Measurements from ENCODE around the gene PRC1. TPM values are rescaled to one million over a fixed set of nuclear protein-coding genes. Genes with fewer than 3 reads are reported as not detected.

Gene PRC1
- total and polyA plus RNA-seq, 2 of the 13 experiments (the other 11 are each of a cell fraction or from before 2014, with no cell fraction given), result 137 to 162 TPM

GRCh38 chr15:90931828-90932659 is 62.3 kb downstream of the PRC1 start, which contains the start of gene HDDC3 (continued):
- TF ChIP-seq PBX3 (CRISPR knock-in tag; IDR thresholded peaks at IDR 0.05; ENCODE audit: borderline replicate concordance) (0 out of 2 replicates have a peak, but pooled peaks have one; percentile 27), CBFB (CRISPR knock-in tag; IDR thresholded peaks at IDR 0.05) (peak; percentile 78; the same call in 1 of the 2 replicates), SP4 (CRISPR knock-in tag; IDR thresholded peaks at IDR 0.05) (peak; percentile 55; the same call in 1 of the 2 replicates), MXD1 (CRISPR knock-in tag; IDR thresholded peaks at IDR 0.05) (peak; percentile 81), ZNF83 (CRISPR knock-in tag; IDR thresholded peaks at IDR 0.05; ENCODE audit: borderline replicate concordance) (no peak), CHD2 (IDR thresholded peaks at IDR 0.05; ENCODE audit: low read depth, low read length) (no peak), ZMYM3 (CRISPR knock-in tag; IDR thresholded peaks at IDR 0.05) (peak; percentile 34; the same call in 1 of the 2 replicates), ZNF562 (CRISPR knock-in tag; IDR thresholded peaks at IDR 0.05; ENCODE audit: borderline replicate concordance) (no peak), SKIL (CRISPR knock-in tag; IDR thresholded peaks at IDR 0.05; ENCODE audit: borderline replicate concordance) (no peak), POLR2AphosphoS5 (IDR thresholded peaks at IDR 0.05; ENCODE audit: low read depth, low read length) (peak; percentile 72), NRL (CRISPR knock-in tag; IDR thresholded peaks at IDR 0.05; ENCODE audit: borderline replicate concordance) (peak; percentile 39), SMC3 (IDR thresholded peaks at IDR 0.05; ENCODE audit: low read length) (peak; percentile 31; the same call in 1 of the 2 replicates), ZNF142 (CRISPR knock-in tag; IDR thresholded peaks at IDR 0.05) (peak; percentile 34; the same call in 1 of the 2 replicates), KLF15 (CRISPR knock-in tag; IDR thresholded peaks at IDR 0.05; ENCODE audit: borderline replicate concordance) (peak; percentile 63; the same call in 1 of the 2 replicates), ZNF329 (CRISPR knock-in tag; IDR thresholded peaks at IDR 0.05; ENCODE audit: low read depth) (0 out of 2 replicates have a peak, but pooled peaks have one; percentile 36)

Data from HepG2 (cell line).